Hematopoietic multipotent progenitor cell treated with erythropoietin and hydrocortisone succinate and interleukin-3 and kit ligand, for 4 days (in vitro differentiated cells): ENCODE results near the gene ITSN1.
A peak's percentile ranks its signal among the peaks of the same experiment; 100 is the strongest.
"Not testable (repeated sequence)": the region's sequence is repeated elsewhere in the genome, so short reads cannot be mapped to it uniquely, and the experiment has no call there.

Source experiments
- DNase-seq: peaks from one replicate; pipeline ENCODE4 v3.0.0-alpha.2; 2015

Gene ITSN1

GRCh38 chr21:33651965-33652680 lies 9.8 kb downstream of the ITSN1 start:
- DNase-seq, result no peak

GRCh38 chr21:33654412-33654811 lies 12.1 kb downstream of the ITSN1 start:
- no peak for DNase-seq

GRCh38 chr21:33655588-33656221 lies 13.4 kb downstream of the ITSN1 start:
- no peak for DNase-seq

DNA sequence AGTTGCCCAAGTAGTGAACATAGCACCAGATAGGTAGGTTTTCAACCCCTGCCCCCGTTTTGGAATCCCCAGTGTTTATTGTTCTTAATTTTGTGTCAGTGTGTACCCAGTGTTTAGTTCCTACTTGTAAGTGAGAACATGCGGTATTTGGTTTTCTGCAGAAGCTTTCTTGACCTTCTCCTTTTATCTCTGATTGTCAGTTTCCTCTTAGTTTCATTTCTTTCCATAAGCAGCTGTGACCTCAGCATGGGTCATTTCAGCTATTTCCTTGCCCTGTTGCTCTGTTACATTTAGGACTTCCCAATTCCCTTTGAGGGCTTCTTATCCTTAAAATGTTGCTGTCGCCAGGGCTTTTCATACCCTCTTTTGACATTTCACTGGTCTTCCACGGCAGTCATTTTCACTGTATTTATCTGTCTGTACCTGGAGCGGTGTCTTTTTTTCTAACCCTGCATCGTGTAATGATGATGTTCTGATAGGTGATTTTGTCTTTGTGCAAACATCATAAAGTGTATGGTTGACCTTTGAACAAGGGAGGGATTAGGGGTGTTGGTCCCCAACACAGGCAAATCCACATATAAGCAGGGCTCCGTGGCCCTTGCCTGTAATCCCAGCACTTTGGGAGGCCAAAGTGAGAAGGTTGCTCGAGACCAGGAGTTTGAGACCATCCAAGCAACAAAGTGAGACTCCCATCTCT lies 15.0 kb downstream of the ITSN1 start:
- peak; percentile 59 for DNase-seq

GRCh38 chr21:33658919-33659567 lies 16.7 kb downstream of the ITSN1 start:
- no peak for DNase-seq

GRCh38 chr21:33659568-33659949 lies 17.3 kb downstream of the ITSN1 start:
- no peak for DNase-seq

GRCh38 chr21:33660406-33660805 lies 18.1 kb downstream of the ITSN1 start:
- no peak for DNase-seq

- DNase-seq, result no peak
Measured at GRCh38 chr21:33661146-33661545, 18.8 kb downstream of the ITSN1 start.

GRCh38 chr21:33662046-33662445 lies 19.7 kb downstream of the ITSN1 start:
- no peak for DNase-seq

- DNase-seq, result no peak
Measured at GRCh38 chr21:33663241-33663640, 20.9 kb downstream of the ITSN1 start.

GRCh38 chr21:33664135-33664534 lies 21.8 kb downstream of the ITSN1 start:
- DNase-seq, result no peak

DNA sequence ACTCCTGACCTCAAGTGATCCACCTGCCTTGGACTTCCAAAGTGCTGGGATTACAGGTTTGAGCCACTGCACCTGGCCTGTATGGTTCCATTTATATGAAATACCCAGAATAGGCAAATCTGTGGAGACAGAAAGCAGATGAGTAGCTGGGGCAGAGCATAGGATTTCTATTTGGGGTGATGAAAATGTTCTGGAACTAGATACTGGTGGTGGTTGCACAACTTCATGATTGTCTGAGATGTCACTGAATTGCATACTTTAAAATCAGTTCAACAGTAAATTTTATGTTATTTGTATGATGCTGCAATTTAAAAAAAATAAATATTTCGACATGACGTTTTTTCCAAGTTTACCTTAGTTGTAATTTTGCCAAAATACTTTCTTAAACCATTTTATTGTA lies 23.9 kb downstream of the ITSN1 start:
- no peak for DNase-seq

DNA sequence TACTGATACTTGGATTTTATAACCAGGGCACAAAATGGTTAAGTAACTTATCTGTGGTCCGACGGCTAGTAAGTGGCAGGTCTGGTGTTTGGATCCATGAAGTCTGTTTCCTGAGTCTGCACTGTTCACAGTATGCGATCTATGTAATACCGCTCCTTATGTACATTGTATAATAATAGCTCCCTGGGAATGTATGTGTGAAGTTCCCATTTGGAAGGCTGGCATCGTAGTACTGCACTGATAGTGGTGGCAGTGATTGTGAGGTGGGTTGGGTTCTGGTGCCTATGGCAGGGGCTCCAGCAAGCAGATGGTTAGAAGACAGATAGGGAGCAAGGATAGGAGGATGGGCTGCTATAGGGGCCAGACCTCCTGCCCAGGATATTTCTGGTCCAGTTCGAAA lies 25.3 kb downstream of the ITSN1 start:
- DNase-seq, result no peak

GRCh38 chr21:33668180-33668579 lies 25.9 kb downstream of the ITSN1 start:
- DNase-seq, result peak; percentile 22

DNA sequence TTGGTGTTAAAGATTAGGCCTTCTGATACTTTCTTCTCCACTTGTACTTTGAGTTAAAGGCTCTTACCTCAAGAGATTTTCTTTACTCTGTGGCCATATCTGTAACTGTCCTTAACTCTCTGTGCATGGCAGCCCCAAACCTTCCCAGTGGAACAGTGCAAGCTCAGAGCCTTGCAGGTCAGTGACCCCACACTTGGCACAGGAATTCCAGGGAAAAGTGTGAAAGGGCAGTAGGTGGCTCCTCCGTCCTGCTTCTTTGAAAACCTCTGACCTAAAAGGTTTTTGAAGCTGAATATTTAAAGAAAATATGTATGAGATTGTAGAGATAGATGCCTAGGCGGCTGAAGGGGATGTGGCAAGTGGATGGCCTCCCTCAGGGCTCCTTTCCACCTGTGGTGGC lies 26.3 kb downstream of the ITSN1 start:
- DNase-seq, result no peak

GRCh38 chr21:33670076-33670978 lies 28.0 kb downstream of the ITSN1 start:
- DNase-seq, result no peak

- DNase-seq, result no peak
Measured at GRCh38 chr21:33673473-33673872, 31.2 kb downstream of the ITSN1 start.

GRCh38 chr21:33674226-33674625 lies 31.9 kb downstream of the ITSN1 start:
- DNase-seq, result no peak

- not testable (repeated sequence) for DNase-seq
Measured at GRCh38 chr21:33676666-33677065, 34.4 kb downstream of the ITSN1 start.

DNA sequence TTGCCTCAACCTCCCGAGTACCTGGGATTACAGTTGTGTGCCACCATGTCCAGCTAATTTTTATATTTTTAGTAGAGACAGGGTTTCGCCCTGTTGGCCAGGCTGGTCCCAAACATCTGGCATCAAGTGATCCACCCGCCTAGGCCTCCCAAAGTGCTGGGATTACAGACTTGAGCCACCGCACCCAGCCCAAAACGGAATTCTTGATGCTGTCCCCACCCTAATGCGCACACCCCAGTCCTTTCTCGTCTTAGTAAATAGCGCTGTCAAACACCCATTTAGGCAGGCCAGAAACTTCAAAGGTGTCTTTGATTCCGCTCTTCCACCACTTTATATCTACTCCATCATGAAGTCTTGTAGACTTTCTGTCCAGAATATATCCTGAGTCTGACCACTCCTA lies 35.1 kb downstream of the ITSN1 start:
- DNase-seq, result no peak

- no peak for DNase-seq
Measured at GRCh38 chr21:33680870-33681269, 38.6 kb downstream of the ITSN1 start.

GRCh38 chr21:33682992-33683627 lies 40.8 kb downstream of the ITSN1 start:
- peak; percentile 14 for DNase-seq
